OCI-LY1 (cell line): ENCODE data around the gene SLC39A5.

Experiments
- H2AFZ ChIP-seq: fragments of 200-600 bp; sonication (generic), shearing (Covaris generic); 2 replicates; pipeline ENCODE4 v1.6.0; 2014; ENCODE audit warnings: antibody characterized with exemption, mild to moderate bottlenecking, low read length
- H3F3A ChIP-seq: fragments of 200-600 bp; sonication (generic), shearing (Covaris generic); 2 replicates; pipeline ENCODE4 v1.6.0; 2014; ENCODE audit warnings: mild to moderate bottlenecking, antibody characterized with exemption, low read length, moderate library complexity; ENCODE audit not compliant: insufficient read depth
- H3K27ac ChIP-seq: fragments of 200-600 bp; sonication (generic); 2 replicates; pipeline ENCODE4 v1.5.1; 2014; ENCODE audit warnings: low read length, mixed run types, mild to moderate bottlenecking, low read depth; ENCODE audit not compliant: poor library complexity, severe bottlenecking
- H3K27me3 ChIP-seq: fragments of 200-600 bp; sonication (generic); 2 replicates; pipeline ENCODE4 v1.6.0; 2014; ENCODE audit warnings: antibody characterized with exemption, mild to moderate bottlenecking, low read length, moderate library complexity; ENCODE audit not compliant: insufficient read depth
- H3K36me3 ChIP-seq: fragments of 200-600 bp; sonication (generic); 2 replicates; pipeline ENCODE4 v1.6.1; 2014; ENCODE audit warnings: mild to moderate bottlenecking, antibody characterized with exemption, low read length, moderate library complexity, mixed read lengths; ENCODE audit not compliant: insufficient read depth
- H3K4me1 ChIP-seq: fragments of 200-600 bp; sonication (generic); 2 replicates; pipeline ENCODE4 v1.5.1; 2014; ENCODE audit warnings: mild to moderate bottlenecking, low read length, moderate library complexity; ENCODE audit not compliant: insufficient read depth, severe bottlenecking
- H3K4me2 ChIP-seq: fragments of 200-600 bp; sonication (generic), shearing (Covaris generic); 2 replicates; pipeline ENCODE4 v1.6.1; 2014; ENCODE audit warnings: low read length
- H3K4me3 ChIP-seq: fragments of 200-600 bp; sonication (generic); 2 replicates; pipeline ENCODE4 v1.5.1; 2014; ENCODE audit warnings: low read length, low read depth, mild to moderate bottlenecking, mixed read lengths; ENCODE audit not compliant: poor library complexity, severe bottlenecking
- H3K79me2 ChIP-seq: fragments of 200-600 bp; shearing (Covaris generic); 2 replicates; pipeline ENCODE4 v1.6.1; 2016; ENCODE audit warnings: mixed run types, low read length, mixed read lengths; ENCODE audit not compliant: insufficient read depth
- H3K9ac ChIP-seq: fragments of 200-600 bp; sonication (generic), shearing (Covaris generic); 2 replicates; pipeline ENCODE4 v1.6.1; 2014; ENCODE audit warnings: mild to moderate bottlenecking, low read length, mixed read lengths
- H3K9me2 ChIP-seq: fragments of 200-600 bp; sonication (generic), shearing (Covaris generic); 2 replicates; pipeline ENCODE4 v1.6.1; 2014; ENCODE audit warnings: low read depth, mild to moderate bottlenecking, low read length, mixed read lengths
- H3K9me3 ChIP-seq: fragments of 200-600 bp; shearing (Covaris generic); 2 replicates; pipeline ENCODE4 v1.6.1; 2014; ENCODE audit warnings: low read length, mixed read lengths
- H4K20me1 ChIP-seq: fragments of 200-600 bp; sonication (generic), shearing (Covaris generic); 2 replicates; pipeline ENCODE4 v1.6.0; 2016; ENCODE audit warnings: mild to moderate bottlenecking, low read length; ENCODE audit not compliant: insufficient read depth
- EZH2 ChIP-seq: fragments of 200-600 bp; sonication (generic), shearing (Covaris generic); IDR thresholded peaks from 2 replicates; pipeline ENCODE4 v1.8.0; 2017; ENCODE audit warnings: borderline replicate concordance, mixed run types, mild to moderate bottlenecking, antibody characterized with exemption, low read length, moderate library complexity, mixed read lengths
- TF ChIP-seq, protein P1 (sequence below): fragments of 200-600 bp; sonication (generic), shearing (Covaris generic); IDR thresholded peaks from 2 replicates; pipeline ENCODE4 v1.5.1; 2017; ENCODE audit warnings: mild to moderate bottlenecking, antibody characterized with exemption, low read length, moderate library complexity, mixed read lengths

The SLC39A5 gene, protein sequence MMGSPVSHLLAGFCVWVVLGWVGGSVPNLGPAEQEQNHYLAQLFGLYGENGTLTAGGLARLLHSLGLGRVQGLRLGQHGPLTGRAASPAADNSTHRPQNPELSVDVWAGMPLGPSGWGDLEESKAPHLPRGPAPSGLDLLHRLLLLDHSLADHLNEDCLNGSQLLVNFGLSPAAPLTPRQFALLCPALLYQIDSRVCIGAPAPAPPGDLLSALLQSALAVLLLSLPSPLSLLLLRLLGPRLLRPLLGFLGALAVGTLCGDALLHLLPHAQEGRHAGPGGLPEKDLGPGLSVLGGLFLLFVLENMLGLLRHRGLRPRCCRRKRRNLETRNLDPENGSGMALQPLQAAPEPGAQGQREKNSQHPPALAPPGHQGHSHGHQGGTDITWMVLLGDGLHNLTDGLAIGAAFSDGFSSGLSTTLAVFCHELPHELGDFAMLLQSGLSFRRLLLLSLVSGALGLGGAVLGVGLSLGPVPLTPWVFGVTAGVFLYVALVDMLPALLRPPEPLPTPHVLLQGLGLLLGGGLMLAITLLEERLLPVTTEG

DNA sequence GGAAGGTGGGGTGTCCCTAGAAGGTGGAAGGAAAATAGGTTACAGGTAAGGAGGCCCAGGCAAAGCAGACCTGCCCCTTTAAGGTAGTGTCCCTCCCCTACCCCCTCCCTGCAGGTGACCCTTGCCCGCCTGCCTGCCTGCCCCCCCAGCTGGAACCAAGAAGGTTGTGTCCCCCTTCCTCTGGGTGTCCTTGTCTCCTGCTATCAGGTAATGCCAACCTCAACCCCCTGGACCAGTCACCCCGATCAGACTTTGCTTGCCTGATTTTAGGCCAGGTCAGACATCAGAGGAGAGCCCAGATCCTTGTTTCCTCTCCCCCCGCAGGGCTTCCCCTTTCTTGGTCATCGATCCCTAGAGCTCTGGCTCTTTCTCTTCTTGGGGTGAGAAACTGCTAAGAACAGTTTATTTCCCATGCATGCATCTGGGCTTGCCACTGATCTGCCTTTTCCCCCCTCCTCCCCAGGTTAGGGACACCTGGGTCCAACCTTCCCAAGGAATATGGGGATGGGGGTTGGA lies at the start of gene SLC39A5:
TSS of gene SLC39A5 (plus strand) at position 136 of the 516 bp plus-strand sequence. CDS start 1,224 bp downstream, outside the sequence.
- no peak within 1 kb of the TSS for H3K4me2 ChIP-seq

DNA sequence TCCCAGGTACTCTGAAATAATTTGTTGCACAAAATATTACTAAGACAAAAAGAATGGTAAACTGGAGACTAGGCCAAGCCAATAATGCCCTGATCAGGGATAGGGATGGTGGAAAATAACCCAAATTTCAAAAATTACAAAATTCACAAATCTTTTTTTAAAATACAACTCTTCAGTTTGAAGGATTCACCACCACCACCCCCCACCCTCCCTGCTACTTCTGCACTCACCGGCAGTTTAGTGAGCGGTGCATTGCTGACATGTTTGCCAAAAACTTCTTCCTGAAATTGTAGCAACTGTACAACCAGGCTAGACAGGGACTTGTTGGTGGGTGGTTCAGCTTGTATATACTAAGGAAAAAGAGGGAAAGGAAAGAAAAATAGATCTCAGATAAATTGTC lies 42.9 kb upstream of the SLC39A5 start:
- H3K79me2 ChIP-seq = peaks cover 24% of the 10 kb centered on the region
- no peaks in the 10 kb centered on the region for H3K9me3 ChIP-seq
- peaks cover 55% of the 10 kb centered on the region for H3K36me3 ChIP-seq
- no peaks in the 10 kb centered on the region for H4K20me1 ChIP-seq
- H3K9ac ChIP-seq = peak overlapping the region; percentile 95; the same call in 1 of the 2 replicates
- H3K4me1 ChIP-seq = peaks cover 28% of the 10 kb centered on the region
- H2AFZ ChIP-seq = no peak overlapping the region
- no peaks in the 10 kb centered on the region for H3K27me3 ChIP-seq
- H3K4me2 ChIP-seq = peak overlapping the region; percentile 94
- H3K4me3 ChIP-seq = peak overlapping the region; percentile 98
- no peak overlapping the region for H3K27ac ChIP-seq
- H3F3A ChIP-seq = peaks cover 6% of the 10 kb centered on the region; the same call in 1 of the 2 replicates
- no peaks in the 10 kb centered on the region for H3K9me2 ChIP-seq
- TF ChIP-seq, protein P1, sequence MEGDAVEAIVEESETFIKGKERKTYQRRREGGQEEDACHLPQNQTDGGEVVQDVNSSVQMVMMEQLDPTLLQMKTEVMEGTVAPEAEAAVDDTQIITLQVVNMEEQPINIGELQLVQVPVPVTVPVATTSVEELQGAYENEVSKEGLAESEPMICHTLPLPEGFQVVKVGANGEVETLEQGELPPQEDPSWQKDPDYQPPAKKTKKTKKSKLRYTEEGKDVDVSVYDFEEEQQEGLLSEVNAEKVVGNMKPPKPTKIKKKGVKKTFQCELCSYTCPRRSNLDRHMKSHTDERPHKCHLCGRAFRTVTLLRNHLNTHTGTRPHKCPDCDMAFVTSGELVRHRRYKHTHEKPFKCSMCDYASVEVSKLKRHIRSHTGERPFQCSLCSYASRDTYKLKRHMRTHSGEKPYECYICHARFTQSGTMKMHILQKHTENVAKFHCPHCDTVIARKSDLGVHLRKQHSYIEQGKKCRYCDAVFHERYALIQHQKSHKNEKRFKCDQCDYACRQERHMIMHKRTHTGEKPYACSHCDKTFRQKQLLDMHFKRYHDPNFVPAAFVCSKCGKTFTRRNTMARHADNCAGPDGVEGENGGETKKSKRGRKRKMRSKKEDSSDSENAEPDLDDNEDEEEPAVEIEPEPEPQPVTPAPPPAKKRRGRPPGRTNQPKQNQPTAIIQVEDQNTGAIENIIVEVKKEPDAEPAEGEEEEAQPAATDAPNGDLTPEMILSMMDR = no peak
- no peak for TF ChIP-seq EZH2

More for the DNA sequence above, at the start of gene SLC39A5:
- Histone ChIP-seq H3K4me1 (peaks cover 5% of the 10 kb centered on the region), H3K79me2 (no peaks in the 10 kb centered on the region), H3K27me3 (no peaks in the 10 kb centered on the region), H3F3A (no peaks in the 10 kb centered on the region), H3K9ac (no peak within 1 kb of the TSS), H4K20me1 (no peaks in the 10 kb centered on the region), H3K4me3 (no peak within 1 kb of the TSS), H2AFZ (no peak within 1 kb of the TSS), H3K9me2 (no peaks in the 10 kb centered on the region), H3K27ac (no peak within 1 kb of the TSS), H3K36me3 (no peaks in the 10 kb centered on the region), H3K9me3 (no peaks in the 10 kb centered on the region)
- TF ChIP-seq EZH2 = no peak
- TF ChIP-seq, protein P1 = no peak

DNA sequence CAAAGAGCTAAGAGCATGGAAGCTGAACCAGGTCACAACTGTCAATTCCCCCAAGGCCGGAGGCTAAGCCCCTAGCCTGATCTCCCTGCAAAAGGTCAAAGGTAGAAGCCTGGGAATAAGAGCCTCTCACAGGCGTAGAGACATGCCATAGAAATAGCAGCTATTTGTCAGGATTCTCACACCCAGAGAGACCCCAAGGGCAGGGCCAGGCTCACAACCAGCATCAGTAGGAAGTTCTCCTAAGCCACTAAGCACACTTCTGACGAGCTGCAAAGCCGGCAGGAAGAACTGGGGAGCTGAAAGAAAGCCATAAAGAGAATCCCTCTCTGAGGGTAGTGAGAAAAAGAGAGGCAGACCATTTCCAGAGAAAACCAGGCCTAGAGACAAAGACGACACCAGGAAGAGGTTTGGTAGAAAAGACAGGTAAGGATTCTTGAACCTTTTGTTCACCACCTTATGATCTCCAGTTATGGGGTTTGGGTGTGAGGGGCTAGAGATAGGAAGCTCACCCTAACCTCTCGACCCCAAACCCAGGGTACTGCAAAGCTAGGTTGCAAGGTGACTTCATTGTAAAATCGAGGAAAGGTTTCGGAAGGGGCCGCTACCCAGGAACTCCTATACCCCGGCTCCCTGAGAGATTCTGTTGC lies 41.6 kb upstream of the SLC39A5 start:
- Histone ChIP-seq H3K27me3 (no peaks in the 10 kb centered on the region), H3F3A (peaks cover 9% of the 10 kb centered on the region; the same call in 1 of the 2 replicates), H3K4me1 (peaks cover 32% of the 10 kb centered on the region), H2AFZ (no peak overlapping the region), H3K27ac (peak overlapping the region; percentile 57), H3K9ac (peak overlapping the region; percentile 95), H4K20me1 (no peaks in the 10 kb centered on the region), H3K79me2 (peaks cover 24% of the 10 kb centered on the region), H3K9me3 (no peaks in the 10 kb centered on the region), H3K4me3 (peak overlapping the region; percentile 98), H3K36me3 (peaks cover 43% of the 10 kb centered on the region), H3K9me2 (no peaks in the 10 kb centered on the region), H3K4me2 (peak overlapping the region; percentile 94)
- no peak for TF ChIP-seq EZH2
- TF ChIP-seq, protein P1 = no peak
